Dedifferentiated amniotic fluid mesenchymal stem cell (primary cell): ENCODE results near the gene APOO.
A peak's percentile ranks its signal among the peaks of the same experiment; 100 is the strongest.

Experiments used
- DNase-seq: peaks from one replicate; pipeline ENCODE4 v3.0.0-alpha.2; 2016; ENCODE audit errors: extremely low spot score

APOO gene

GRCh38 chrX:23907498-23908218, at the start of gene APOO, which contains the start of gene CXorf58:
APOO (minus strand) TSS chrX:23907938; CDS start chrX:23907702, 236 bp downstream.
CXorf58 (plus strand) TSS chrX:23908006; CDS start chrX:23910303, 2,297 bp downstream.
- DNase-seq: peak; percentile 81

GRCh38 chrX:23954396-23954795, 46.7 kb upstream of the APOO start:
- DNase-seq: no peak

- DNase-seq: no peak
These were observed 46.2 kb upstream of the APOO start for GRCh38 chrX:23953908-23954269.

GRCh38 chrX:23952984-23953907, 45.5 kb upstream of the APOO start:
- DNase-seq: no peak

GRCh38 chrX:23952391-23952790, 44.7 kb upstream of the APOO start:
- DNase-seq: no peak

- DNase-seq: no peak
These were observed 37.5 kb upstream of the APOO start for GRCh38 chrX:23945206-23945605.

GRCh38 chrX:23944234-23944633, 36.5 kb upstream of the APOO start:
- no peak for DNase-seq

- DNase-seq: no peak
These were observed 31.5 kb upstream of the APOO start for GRCh38 chrX:23939203-23939602.

- DNase-seq: no peak
These were observed 31.0 kb upstream of the APOO start for GRCh38 chrX:23938690-23939089.

GRCh38 chrX:23937100-23937499, 29.4 kb upstream of the APOO start:
- DNase-seq: no peak

GRCh38 chrX:23936180-23936579, 28.4 kb upstream of the APOO start:
- no peak for DNase-seq

GRCh38 chrX:23935106-23935505, 27.4 kb upstream of the APOO start:
- DNase-seq: no peak

- no peak for DNase-seq
These were observed 24.3 kb upstream of the APOO start for GRCh38 chrX:23932046-23932445.

- no peak for DNase-seq
These were observed 23.3 kb upstream of the APOO start for GRCh38 chrX:23930894-23931604.

GRCh38 chrX:23926015-23926414, 18.3 kb upstream of the APOO start:
- DNase-seq: no peak

- DNase-seq: no peak
These were observed 12.1 kb upstream of the APOO start for GRCh38 chrX:23919706-23920320.

- no peak for DNase-seq
These were observed 11.4 kb upstream of the APOO start for GRCh38 chrX:23919148-23919547.

GRCh38 chrX:23911126-23911835, 3.5 kb upstream of the APOO start:
- no peak for DNase-seq

- no peak for DNase-seq
These were observed 674 bp upstream of the APOO start for GRCh38 chrX:23908219-23909004.

GRCh38 chrX:23907111-23907497, 634 bp downstream of the APOO start:
- no peak for DNase-seq
